RCC 7860 (cell line): ENCODE data around the gene ARFGEF2.
A peak's percentile ranks its signal among the peaks of the same experiment; 100 is the strongest.
"Not testable (repeated sequence)": the region's sequence is repeated elsewhere in the genome, so short reads cannot be mapped to it uniquely, and the experiment has no call there.

Experiments
- DNase-seq: peaks from one replicate; pipeline ENCODE4 v3.0.0-alpha.2; 2015; ENCODE audit warnings: low spot score
- FAIRE-seq: peaks from 2 replicates; lab custom pipeline; 2012; peaks lifted over from hg19 to GRCh38; lab: Jason Lieb, UNC

ARFGEF2 gene

DNA sequence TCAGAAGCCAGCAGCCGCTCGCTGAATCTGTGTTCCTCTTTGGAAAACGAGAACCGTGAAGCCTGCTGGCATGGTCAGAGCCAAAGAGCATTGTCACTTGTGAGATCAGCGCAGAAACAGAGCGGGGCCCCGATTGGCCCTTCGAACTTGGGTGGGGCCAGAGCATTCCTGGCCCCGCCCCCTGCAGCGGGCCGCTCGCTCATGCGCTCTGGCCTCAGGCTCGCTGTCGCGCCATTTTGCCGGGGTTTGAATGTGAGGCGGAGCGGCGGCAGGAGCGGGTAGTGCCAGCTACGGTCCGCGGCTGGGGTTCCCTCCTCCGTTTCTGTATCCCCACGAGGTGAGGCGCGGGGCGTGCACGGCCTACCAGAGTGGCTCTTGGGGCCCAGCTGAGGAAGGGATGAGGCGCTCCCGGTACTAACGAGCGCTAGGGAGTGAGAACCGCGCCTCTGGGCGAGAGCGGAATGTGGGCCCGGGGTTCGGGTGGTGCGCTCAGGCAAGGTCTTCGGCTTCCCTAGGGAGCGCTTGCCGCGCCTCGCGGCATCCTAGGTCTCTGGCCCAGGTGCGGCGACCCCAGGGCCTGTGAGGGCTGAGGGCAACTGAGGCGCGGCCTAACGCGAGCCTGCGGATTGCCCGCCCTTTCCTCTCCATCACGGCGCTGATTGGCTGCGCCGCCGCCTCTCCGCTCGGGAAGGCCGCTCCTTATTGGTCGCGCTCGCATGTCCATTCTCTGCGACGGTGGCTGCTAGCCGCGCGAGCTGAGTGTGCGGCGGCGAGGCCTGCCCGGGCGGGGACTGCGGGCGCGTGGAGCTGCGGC, 124.8 kb downstream of the ARFGEF2 start, which contains the start of gene CSE1L:
TSS of gene CSE1L (plus strand) at position 226 of the 814 bp plus-strand sequence. CDS start 12,152 bp downstream, outside the sequence.
- DNase-seq (peak; percentile 95), FAIRE-seq (peak; percentile 85)

DNA sequence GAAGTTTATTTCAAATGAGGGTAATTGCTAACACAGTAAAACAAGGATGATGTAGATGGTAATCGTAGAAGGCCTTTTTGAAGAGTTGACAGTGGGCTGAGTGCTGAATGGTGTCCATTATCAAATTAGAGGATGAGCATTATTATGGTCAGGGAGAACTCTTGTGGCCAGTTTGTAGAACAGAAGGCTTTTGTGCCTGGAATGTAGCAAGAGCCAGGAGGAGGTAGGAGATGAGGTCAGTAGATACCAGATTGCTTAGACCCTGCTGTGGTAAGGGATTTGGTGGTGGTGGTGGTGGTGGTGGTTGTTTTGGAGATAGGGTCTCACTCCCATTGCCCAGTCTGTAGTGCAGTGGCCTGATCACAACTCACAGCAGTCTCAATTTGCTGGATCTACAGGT, 130.8 kb downstream of the ARFGEF2 start:
- DNase-seq, result no peak
- no peak for FAIRE-seq

DNA sequence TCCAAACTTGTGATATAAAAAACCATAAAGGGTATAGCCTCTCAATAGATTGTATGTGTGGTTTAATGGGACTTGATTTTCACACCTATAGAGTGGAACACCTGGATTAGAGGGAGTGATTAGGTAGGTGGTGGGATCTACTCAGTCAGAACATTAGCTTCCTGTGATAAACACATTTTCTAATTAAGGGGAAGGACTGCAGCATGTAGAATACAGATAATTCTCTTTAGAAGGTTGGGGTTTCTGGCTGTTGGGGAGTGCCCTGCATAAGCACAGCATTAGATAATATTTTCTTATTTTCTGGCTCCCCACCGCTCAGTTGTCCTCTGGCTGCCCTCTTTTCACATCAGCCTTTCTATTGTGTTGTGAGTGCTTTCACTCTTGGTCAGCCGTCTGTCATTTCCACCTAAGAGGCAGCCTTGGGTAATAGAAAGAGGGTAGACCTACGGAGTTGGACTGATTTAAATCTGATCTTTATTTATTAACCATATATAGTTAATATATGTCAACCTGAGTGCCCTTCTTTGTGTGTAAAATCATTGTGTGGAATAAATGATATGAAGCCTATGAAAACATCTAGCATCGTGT, 132.6 kb downstream of the ARFGEF2 start:
- FAIRE-seq, result no peak
- no peak for DNase-seq

DNA sequence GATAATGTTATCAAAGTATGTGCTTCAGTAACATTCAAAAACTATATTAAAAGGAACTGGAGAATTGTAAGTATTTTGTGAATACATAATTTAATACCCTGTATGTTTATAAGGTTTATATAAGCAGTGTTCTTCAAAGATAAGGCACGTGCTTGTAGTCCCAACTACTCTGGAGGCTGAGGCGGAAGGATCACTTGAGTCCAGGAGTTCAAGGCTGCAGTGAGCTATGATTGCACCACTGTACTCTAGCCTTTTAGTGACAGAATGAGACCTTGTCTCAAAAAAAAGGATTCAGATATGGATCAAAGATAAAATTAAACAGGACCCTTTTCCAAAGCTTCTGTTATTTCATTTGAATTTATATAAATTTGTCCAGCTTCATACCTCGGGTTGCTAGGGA, 141.8 kb downstream of the ARFGEF2 start:
- no peak for FAIRE-seq
- no peak for DNase-seq

DNA sequence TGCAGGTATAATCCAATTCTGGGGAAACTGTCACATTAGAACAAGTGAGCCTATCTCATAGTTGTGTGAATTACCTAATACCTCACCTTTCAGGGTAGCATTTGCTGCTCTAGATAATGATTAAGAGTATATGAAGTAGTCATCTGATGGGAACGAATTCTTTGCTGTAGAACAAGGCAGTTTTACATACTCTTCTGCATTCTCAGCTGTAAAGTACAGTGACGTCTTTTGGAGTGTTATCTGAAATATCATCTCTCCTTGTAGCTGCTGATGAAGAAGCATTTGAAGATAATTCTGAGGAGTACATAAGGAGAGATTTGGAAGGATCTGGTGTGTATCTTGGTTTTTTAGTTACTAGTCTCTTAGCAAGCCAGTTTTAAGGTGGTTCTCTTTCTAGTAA, 153.0 kb downstream of the ARFGEF2 start:
- FAIRE-seq (no peak), DNase-seq (no peak)

DNA sequence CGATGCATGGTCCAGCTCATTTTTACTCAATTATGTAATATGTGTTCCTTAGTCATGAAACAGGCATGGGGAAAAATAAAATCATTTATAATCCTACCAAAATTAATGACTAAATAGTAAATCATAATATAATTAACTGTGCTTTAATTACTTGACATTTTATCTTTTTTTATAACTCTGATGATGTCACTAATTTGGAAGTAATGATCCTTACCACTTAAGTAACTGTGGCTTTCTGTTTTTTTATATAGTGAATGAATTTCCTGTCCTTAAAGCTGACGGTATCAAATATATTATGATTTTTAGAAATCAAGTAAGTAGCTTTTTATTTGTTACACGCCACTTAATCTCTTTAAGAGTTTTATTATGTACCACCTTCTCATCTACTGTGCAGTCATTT, 156.8 kb downstream of the ARFGEF2 start:
- no peak for DNase-seq
- no peak for FAIRE-seq

DNA sequence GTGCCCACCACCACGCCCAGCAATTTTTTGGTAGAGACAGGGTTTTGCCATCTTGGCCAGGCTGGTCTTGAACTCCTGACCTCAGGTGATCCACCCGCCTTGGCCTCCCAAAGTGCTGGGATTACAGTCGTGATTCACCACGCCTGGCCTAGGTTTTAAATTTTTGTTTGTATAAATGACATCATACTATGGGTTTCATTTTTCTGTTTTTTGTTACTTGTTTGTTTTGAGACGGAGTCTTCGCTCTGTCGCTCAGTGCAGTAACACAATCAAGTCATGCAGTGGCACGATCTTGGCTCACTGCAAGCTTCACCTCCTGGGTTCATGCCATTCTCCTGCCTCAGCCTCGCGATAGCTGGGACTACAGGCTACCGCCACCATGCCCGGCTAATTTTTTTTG, 160.8 kb downstream of the ARFGEF2 start:
- FAIRE-seq, DNase-seq: not testable (repeated sequence)
